GM19397 (cell line): Measurements from ENCODE around the gene MMP19.
"Not testable (repeated sequence)": the region's sequence is repeated elsewhere in the genome, so short reads cannot be mapped to it uniquely, and the experiment has no call there.

Source experiments
- ATAC-seq: cut with Tn5 transposase; IDR thresholded peaks from one replicate; pipeline ENCODE4 v1.9.1; 2021; ENCODE audit warnings: mild to moderate bottlenecking, moderate library complexity; ENCODE audit not compliant: unreplicated experiment

Gene MMP19

DNA sequence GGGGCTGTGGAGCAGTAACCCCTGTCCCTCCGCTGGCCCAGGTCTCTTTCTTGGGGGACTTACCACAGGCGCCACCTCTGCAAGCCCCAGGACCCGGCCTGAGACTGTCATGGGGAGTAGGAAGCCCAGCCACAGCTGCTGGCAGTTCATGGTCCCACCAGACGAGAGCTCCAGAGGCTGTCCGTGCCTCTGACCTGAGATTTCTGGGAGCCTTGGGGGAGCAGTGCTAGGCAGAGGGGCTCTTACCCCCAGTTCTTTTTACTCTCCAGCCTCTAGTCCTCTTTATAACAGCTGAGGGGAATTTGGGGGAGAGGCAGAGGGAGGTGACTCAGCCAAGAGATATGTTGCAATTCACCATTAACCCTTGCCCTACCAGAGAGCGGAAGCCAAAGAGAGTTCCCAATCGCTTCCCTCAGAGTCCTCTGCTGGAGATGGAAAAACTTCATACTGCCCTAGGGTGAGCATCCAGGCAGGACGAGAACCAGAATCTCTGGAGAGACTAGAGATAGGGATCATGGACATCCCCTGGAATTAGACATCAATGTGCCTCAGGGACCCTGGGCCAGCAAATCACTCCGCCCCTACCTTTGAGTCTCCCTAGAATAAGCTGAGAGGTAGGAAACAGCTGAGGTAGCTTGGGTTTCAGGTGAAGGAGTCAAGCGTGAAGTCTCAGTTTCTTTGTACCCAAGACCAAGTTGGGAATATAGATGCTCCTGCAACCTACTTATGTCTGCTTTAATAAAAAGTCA, at the start of gene MMP19:
Gene MMP19 (minus strand): TSS at position 256 of the 749 bp plus-strand sequence. CDS start 106 bp downstream, at position 150.
- ATAC-seq, result no peak

DNA sequence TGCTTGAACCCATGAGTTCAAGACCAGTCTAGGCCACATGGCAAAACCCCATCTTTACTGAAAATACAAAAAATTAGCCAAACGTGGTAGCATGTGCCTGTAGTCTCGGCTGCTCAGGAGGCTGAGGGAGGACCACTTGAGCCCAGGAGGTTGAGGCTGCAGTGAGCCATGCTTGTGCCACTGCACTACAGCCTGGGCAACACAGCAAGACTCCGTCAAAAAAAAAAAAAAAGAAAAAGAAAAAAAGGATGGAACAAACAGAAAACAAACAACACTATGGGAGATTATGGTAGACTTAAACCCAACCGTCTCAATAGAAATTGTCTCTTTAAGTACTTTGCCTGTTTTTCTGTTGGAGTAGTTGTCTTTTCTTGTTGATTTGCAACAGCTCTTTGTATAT, 48.6 kb upstream of the MMP19 start:
- no peak for ATAC-seq

DNA sequence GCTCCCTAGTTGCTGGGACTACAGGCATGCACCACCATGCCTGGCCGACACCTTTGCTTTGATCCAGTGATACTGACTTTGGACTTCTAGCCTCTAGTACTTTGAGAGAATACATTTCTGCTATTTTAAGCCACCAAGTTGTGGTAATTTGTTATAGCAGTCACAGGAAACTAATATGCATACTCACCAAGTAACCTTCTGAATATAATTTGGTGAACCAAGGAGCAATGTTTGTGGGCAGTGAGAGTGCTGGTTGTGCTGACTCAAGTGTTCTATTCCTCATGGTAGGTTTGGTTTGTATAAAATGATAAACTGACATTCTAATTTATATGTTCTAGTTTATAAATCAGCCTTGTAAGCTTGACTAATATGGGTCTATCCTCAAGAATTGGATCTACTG, 42.4 kb upstream of the MMP19 start:
- no peak for ATAC-seq

DNA sequence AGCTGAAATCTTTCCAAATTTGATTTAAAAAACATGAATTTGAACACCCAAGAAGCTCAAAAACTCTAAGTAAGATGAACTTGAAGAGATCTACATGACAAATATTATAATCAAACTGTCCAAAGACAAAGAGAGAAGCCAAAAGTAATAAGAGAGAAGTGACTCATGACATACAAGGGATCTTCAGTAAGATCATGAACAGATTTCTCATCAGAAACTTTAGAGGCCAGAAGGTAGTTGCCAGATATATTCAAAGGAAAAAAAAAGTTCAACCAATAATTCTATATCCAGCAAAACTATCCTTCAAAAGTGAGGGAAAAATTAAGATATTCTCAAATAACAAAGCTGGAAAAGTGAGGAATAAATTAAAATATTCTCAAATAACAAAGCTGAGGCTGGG, 35.1 kb upstream of the MMP19 start:
- no peak for ATAC-seq

- no peak for ATAC-seq
Measured at GRCh38 chr12:55875704-55876467, 33.1 kb upstream of the MMP19 start.

DNA sequence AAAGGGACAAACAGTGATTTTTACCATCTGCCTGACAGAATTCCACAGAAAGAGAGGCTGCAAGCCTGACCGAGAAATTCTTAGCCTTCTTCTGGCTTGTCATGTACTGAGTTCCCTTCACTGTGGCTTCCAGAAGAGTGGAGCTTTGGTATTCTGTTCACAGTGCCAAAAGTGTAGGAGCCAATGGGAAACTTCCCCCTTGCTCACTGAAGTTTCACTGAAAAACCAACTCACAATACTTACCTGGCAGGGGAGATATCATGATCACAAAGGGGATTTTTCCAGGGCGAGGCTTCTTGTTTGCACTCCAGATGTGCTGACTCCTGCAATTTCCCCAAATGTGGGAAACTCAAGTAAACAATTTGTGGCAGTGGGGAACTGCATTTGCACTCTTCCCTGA, 31.7 kb upstream of the MMP19 start:
- no peak for ATAC-seq

- ATAC-seq, result not testable (repeated sequence)
Measured at GRCh38 chr12:55866454-55867004, 23.8 kb upstream of the MMP19 start.

GRCh38 chr12:55865327-55865726, 22.6 kb upstream of the MMP19 start:
- no peak for ATAC-seq

- ATAC-seq, result not testable (repeated sequence)
Measured at GRCh38 chr12:55862931-55863330, 20.2 kb upstream of the MMP19 start.

DNA sequence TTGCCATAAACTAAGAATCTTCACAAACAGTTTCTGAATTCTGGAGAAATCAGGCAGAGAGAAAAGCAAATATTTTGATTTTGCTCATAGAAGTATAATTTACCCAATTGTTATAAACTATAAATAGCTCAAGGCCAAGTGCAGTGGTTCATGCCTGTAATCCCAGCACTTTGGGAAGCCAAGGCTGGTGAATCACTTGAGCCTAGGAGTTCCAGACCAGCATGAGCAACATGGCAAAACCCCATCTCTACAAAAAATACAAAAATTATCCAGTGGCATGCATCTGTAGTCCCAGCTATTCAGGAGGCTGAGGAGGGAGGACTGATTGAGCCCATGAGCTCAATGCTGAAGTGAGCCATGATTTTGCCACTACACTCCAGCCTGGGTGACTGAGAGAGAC, 19.6 kb upstream of the MMP19 start:
- ATAC-seq, result no peak

DNA sequence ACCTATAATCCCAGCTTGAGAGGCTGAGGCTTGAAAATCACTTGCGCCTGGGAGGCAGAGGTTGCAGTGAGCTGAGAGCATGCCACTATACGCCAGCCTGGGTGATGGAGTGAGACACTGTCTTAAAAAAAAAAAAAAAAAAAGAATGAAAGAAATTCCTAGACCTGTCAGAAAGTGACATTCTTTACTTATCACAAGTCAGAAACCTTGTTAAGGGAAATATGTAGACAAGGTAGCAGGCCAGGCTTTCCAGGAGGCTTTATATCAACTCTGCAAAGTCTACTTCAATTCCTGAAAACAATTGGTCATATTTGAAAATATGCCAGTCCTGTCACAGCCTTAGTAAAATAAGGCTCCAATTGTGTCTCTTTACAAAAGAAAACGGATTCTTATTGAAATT, 19.1 kb upstream of the MMP19 start:
- ATAC-seq, result no peak

GRCh38 chr12:55861396-55861795, 18.7 kb upstream of the MMP19 start:
- no peak for ATAC-seq

DNA sequence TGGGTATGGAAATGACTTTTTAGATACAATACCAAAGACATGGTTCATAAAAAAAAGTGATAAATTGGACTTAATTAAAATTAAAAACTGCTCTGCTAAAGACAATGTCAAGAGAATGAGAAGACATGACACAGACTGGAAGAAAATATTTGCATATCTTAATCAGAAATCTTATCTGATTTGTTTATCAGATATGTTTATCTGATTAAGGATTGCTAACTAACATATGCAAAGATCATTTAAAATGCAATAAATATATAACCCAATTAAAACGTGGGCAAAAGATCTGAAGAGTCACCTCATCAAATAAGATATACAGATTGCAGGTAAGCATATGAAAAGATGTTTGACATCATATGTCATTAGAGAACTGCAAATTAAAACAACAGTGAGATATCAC, 10.0 kb upstream of the MMP19 start:
- ATAC-seq, result no peak

DNA sequence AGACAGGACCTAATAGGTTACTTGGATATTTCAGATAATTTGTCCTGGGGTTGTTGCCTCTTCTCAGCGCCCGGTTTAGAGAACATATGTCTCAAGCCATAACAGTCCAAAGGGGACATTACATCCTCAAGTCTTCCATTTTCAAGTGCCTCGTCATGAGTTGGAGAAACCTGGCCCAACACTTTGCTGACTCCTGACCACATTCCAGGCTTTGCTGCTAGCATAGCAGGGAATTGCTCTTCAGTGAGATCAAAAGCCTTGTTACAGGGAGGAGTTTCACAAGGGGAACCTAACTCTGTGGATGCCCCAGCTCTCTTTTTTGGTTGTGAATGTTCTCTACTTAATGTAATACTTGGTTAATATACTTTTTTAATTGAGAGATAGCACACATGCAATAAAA, 8.2 kb upstream of the MMP19 start:
- ATAC-seq, result no peak

- ATAC-seq, result no peak
Measured at GRCh38 chr12:55850401-55850800, 7.7 kb upstream of the MMP19 start.

DNA sequence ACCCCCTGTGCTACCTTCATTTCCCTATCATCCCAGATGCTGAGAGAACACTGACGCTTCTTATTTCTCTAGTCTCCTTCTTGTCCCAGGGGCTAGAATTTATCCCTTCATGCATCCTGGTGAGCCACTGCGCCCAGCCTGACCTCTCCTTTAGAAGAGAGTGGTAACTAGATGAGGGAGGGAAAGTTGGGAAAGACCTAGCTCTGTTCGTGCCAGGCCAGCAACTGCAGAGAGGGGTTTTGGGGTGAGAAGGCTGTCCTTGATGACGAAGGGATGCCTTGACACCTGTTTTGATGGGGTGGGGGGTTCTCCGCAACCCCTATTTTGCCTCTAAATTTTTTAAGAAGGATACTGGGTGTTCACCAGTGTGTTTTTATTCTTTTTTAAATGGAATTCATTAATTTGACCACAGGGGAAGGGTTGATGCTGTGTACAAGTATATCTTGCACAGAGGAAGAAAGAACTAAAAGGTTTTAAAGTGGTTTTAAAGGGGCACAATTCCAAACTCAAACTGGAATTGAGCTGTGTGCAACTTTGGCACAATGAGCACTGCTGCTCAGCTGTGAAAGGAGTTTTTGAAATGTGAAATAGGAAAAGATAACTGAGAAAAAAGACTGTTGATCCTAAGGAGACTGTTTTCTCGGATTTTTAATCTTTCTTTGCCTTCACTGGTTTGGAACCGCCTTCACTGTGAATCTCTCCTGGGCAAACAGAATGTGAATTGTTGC, 7.0 kb upstream of the MMP19 start:
- ATAC-seq, result no peak

DNA sequence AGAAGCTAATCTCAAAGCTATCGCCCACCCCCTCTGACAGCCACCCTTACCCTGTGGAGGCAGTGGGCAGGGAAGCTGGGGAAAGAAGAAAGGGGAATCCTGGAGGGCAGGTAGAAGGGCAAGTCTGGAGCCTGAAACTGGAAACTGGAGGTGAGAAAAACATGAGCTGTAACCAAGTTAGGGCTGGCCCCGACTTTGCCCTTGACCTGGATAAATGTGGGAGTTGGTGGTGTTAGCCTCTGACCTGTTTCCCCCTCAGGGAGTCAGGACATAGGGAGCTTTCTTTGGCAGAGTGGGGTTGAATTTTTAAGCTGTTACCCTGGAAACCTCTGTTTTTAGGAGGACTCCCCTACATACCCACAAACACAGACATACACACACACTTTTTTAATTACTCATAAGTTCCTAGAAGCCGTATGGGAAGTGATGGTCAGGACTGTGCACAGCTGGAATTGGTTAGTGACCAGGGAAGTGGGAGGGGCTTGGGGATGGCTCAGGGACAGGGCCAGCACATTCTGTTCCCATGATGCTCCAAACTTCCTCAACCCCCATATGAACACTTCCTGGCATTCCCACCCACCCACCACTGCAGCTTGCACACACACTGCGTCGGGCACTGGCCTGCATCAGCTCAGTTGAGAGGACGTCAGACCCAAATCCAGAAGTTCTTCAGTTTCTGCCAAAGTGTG, 5.0 kb upstream of the MMP19 start:
- ATAC-seq, result no peak

DNA sequence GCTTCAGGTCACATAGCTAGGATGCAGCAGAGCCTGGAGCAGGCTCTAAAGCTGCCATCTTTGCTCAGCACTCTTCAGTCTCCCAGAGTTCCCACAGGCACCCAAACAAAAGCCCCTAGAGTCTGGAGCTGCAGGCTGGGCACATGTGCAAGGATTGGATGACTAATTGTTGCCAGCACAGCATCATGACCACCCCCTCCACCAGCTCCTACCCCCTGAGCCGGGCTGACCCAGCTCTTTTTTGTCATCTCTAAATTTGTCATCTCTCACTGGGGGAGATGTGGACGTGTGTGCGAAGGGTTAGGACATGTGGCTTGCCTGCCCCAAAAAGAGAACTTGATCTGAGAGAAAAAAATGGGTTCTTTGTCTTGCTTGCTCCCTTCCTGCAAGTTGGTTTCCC, 4.3 kb upstream of the MMP19 start:
- ATAC-seq, result no peak

- no peak for ATAC-seq
Measured at GRCh38 chr12:55845785-55846496, 3.2 kb upstream of the MMP19 start.

DNA sequence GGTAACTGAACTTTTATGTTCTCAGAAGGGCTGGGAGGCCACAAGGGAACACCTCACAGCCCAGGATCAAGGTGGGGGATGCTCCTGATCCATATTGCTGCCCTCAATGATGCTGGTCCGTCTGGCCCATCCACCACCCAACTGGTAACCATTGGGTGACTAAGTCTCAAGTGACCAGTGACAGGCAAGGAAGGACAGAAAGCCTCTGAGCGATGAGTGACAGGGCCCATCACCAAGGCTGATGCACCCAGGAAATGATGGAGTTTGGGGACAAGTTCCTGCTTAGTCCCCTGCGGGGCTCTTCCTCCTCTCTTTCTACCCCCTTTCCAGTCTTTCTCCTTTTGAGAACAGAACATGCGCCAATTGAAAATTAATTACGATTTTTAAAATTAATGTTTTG, 2.6 kb upstream of the MMP19 start:
- no peak for ATAC-seq
